NK-92 (cell line): ENCODE results near the gene HOXD4.

Source experiments
- DNase-seq: peaks from one replicate; lab custom pipeline; 2025; ENCODE audit not compliant: unreplicated experiment; lab: John Stamatoyannopoulos, UW

Gene HOXD4

DNA sequence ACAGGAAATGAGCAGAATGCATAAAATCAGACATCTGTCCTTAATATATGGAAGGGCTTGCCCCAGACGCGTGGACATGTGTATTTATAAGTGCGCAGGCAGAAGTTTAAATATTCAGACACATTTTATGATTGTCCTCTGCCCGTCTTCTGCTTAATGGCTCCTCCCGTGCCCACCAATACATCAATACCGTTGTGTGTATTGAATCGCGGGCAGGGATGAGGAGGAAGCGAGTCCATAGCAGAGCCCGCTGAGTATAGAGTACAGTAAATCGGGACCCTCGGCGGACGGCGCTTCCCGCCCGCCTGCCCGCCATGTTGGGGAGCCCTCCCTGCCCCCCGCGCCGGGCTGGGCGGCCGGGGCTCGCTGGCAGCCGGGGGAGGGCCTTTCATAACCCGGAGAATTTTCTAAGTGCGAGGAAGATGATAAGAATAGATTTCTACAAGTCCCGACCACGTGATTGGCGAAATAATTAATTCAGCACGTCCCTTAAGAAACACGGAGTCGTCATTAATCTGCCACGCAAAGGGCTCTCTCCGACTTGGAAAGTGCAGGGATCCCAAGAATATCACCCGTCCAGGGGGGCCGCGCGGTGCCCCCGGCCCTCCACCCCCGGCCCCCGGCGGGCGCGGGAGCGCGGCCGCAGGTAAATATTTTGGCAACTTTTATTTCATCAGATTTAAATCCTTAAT is 5.6 kb downstream of the HOXD4 start, which contains the start of gene HOXD3:
Gene HOXD3 (plus strand): TSS at position 501 of the 692 bp plus-strand sequence. CDS start 11,808 bp downstream, outside the sequence.
- no peak for DNase-seq

DNA sequence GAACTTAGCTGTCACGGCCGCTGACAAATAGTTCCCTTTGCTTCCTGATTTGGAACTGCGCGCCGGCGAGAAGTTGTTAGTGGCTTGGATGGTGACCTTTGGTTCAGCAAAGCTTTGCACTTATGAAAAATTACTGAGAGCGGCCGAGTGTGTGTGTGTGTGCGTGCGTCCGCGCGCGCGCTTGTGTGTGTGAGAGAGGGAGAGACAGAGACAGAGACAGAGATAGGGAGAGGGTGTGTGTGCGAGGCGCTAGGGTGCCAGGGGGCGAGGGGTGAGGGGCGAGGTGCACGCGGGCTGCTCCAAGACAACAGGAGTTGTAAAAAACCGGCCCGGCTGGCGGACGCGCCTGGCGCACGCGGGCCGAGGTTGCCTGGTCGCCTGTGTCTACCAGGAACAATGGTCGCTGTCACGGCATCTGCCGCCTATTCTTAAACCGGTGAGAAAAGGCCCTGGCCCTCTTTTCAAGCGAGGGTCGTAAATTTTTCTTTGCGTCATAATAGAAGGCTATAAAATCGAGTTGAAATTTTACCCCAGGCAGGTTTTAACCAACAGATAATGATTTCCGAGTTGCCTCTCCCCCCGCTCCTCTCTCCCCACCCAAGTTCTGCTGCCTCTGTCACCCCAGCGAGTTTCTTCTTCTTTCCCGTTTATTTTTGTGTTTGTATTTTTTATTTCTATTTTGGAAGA is 6.3 kb downstream of the HOXD4 start:
- DNase-seq = no peak

DNA sequence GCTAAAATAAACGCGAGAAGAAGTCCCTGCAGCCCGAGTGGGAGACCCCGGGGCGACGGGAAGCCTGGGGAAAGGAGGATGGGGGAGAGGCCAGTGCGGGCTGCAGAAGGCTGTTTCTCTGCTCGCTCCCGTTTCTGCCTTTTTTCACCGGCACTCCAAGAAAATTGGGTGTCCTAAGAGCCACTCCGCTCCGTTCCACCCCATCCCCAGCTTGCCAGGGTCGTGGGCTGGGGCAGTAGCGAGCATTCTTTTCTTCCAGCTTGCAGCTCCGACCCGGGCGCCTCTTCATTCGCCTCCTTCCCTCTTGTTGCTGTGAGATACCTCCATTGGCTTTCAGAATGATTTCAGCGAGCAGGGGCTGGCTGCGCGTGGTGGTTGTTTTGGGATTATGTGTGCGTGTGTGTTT is 6.8 kb downstream of the HOXD4 start:
- no peak for DNase-seq

DNA sequence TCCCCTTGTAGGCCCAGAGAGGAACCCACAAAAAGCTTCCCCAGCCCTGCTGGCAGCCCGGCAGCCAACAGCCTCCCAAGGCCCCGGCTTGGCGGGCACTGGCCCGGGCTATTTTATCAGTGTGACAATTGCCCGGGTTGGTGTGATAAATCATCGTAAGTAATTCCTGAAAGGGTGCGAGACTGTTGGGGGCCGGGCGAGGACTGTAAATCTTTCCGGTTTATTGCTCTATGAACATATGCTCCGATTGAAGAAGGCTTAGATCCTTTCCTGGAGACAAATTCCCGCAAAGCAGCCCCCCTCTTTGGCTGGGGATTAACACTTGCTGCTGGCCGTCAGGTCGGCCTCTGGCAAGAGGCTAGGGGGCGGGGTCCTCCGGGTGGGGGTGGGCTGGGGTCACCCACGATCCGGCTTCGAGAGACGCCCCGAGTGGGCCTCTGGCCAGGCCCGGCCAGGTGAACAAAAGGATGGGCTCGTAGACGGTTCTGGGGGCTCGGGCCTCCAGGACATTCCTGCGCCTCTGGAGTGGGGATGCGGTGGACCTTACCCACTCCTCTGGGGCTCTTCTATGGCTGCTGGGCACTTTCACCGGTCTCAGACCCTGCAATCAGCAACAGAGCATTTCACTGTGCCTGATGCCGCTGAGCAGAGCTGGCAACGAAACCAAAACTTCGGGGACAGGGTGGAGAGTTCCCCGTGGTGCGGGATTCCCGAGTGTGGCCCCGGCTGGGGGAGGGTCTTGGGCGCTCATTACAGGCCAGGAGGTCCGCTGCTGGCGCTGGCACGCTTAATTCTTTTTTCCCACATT is 7.7 kb downstream of the HOXD4 start:
- DNase-seq = no peak

DNA sequence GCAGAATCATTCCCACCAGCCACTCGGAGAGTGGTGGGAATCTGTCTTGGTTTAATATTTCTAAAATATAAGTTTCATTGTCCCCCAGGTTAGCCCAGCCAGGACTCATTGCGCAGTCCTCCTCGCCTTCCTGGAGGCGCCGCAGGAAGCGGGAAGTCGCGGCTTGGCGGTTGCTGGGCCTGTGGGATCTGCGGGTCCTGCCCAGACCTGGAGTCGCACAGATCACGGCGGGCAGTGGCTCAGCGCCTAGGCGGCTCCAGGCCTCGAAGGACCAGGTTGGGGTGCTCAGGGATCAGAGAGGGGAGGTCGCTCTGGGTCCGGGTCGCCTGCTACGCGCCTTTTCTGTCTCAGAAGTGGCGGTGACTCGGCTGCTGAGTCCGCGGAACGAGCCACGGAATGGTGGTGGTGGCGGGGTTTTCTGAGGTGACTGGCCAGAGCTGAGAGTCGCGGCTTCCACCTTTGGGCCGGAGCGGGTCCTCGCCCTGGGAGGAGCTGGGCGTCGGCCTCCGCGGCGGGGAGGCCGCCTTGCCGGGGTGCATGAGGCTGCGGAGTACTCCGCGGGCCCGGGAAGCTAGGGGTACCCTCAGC is 8.4 kb downstream of the HOXD4 start:
- no peak for DNase-seq

DNA sequence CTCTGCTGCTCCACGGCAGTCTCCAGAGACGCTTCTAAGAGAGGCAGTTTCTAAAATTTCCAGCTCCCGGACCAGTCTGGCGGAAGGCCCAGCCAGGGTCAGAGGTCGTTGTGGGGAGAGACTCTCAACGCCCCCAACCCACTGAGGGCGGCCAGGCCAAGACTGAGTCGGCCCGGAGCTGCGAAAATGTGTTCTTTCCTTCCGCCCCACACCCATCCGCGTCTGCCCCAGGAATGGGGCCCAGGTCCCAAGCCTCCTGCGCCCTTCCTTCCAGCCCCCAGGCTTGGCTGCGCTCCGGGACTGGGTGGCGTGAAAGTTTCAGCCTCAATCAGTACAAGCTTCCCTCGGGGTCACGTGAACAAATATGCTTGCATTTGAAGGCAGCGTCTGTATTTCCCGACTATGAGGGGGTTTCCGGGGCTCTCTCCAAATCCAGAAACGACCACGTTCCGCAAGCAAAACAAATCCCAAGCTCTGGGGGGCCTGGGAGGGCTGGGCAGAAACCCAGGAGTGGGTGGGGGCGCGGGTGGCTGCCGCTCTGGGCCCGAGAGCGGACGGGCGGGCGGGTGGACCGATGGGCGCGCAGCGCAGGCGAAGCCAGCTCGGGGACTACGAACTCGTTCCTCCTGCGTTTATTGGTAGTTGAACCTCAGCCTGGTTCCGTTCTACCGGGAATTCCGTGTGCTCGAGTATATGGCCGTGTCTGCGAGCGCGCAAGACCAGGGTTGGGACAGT is 9.1 kb downstream of the HOXD4 start:
- DNase-seq = no peak

DNA sequence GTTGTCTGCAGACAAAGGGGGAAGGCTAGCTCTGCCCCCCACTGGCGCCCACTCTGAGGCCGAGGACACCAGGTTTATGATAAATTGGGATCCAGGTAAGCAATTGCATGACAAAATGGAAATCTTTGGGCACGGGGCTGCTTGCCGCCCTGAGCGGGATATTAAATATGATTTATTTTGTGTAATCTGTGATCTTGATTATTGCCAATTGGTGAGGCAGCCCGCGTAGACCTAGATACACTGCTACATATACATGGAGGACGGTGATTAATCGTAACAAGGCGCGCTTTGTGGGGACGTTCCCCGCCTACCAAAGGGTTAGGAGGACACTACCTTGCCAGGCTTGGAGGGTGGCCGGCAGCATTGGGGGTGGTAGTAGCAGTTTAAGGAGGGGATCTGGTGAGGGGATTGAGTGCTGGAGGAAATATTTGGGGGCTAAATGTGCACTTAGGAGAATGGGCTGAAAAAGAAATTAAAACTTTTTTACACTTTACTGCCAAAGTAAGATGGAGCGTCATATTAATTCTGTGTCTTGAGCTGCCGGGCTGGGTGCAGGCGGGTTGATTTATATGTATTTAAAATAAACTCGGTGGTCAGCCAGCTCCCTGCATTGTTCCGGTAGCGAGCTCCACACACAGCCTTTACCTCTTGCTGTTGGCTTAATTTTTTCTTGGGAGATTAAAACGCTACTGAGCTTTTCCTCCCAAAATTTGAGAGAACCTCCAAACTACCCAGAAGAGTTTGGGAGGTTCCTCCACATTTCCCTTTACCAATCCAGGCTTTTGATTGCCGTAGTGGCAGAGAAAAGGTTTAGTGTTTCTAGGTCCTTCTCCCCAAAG is 9.9 kb downstream of the HOXD4 start:
- DNase-seq = no peak

DNA sequence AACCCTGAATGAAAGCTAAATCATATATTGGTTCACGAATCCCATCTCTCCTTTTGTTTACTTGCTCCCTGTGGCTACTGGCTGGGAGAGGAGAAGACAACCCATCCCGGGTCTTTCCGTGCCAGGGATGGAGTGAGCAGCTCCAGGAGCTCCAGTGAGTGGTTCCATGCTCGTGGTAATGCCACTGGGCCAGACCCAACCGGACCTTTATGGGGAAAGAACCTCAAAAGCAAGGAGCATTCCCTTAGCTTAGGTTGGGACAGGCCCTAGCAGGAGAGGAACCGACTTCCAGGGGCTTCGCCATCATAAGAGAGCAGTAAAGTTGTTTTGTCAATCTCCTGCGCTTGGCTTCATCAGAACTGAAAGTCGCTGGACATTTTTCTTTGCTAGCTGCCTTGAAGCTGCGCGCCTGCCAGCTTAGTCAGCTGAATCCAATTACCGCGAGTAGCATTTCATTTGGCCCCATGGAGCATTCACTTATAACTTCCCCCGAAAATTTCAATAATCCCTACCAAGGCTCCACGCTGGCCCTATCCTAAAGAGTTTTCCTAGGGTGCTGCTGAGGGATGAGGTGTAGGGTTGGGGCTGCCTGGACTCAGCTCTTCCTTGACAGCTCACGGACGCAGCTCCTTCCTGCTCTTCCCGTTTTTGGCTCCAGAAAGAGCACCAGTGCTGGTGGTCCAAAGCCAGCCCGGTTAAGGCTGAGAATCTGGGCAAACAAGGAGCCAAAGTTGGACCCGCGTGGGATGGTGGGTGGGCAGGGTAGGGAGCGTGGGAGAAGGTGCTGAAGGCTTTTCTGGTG is 10.7 kb downstream of the HOXD4 start:
- DNase-seq = no peak

DNA sequence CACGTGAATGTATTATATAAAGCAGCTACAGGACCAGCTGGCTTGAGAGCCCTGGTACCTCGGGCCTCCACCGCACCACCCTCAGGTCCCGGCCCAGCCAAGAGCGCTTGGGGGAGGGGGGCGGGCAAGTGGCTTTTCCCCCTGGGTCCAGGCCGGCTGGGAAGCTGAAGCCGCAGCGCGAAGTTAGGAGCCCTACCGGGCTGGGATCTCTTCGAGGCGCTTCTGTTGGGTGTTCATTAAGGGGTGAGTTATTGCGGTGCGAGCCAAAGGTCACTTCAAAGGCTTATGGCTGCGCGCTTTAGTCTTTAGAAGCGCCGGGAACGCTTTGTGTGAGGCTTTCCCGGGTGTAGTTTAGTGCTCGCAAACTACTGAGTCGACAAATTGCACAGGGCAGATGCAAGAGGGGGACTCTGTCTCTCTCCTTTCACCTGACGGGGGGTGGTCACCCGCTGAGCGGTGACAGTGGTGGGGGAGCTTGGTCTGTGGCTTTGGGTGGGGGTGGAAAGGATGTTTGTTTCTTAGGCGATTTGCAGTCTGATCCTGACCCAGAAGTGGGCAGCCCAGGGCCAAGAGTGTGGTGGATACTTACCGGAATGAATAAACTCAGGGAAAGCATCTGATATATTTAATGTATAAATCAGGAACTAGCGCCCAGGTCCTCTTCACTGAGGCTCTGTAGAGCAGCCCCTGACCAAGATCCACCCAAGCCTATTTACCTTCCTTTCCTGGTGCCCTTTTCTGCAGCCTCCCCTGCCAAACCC is 11.7 kb downstream of the HOXD4 start:
- no peak for DNase-seq

DNA sequence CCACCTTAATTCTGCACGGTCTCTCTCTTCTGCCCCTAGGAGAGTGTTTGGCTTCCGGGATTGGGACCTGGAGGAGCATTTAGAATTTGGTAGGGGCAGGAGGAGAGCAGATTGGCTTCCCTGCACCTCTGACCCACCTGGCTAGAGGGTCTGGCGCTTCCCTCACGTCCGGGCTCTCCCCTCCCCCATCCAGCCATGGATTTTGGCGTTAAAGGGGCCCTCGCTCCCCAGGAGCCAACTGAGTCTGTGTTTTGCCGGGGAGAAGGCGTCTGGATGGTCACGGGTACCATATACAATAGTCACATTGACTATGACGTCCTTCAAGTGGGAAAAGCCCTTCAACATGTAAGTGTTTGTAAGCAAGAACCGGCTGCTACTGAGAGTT is 12.3 kb downstream of the HOXD4 start:
- DNase-seq = no peak

DNA sequence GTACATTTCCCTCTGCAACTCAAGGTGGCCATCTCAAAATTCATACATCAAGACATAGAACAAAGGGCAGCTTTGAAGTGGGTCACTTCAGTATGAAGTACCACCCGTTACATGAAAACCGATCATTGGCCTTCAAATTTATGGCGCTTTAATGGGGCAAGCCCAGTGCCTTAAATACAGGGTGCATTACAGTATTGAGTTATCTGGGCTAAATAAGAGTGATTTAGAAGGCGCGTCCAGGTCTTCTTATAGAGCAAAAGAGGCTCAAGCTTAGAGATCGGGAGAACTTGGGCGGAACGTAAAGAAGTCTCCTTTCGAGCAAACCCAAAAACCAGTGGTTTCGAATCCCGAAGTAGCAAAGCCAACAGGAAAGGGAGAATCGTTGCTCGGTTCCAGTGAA is 12.9 kb downstream of the HOXD4 start:
- DNase-seq = no peak

DNA sequence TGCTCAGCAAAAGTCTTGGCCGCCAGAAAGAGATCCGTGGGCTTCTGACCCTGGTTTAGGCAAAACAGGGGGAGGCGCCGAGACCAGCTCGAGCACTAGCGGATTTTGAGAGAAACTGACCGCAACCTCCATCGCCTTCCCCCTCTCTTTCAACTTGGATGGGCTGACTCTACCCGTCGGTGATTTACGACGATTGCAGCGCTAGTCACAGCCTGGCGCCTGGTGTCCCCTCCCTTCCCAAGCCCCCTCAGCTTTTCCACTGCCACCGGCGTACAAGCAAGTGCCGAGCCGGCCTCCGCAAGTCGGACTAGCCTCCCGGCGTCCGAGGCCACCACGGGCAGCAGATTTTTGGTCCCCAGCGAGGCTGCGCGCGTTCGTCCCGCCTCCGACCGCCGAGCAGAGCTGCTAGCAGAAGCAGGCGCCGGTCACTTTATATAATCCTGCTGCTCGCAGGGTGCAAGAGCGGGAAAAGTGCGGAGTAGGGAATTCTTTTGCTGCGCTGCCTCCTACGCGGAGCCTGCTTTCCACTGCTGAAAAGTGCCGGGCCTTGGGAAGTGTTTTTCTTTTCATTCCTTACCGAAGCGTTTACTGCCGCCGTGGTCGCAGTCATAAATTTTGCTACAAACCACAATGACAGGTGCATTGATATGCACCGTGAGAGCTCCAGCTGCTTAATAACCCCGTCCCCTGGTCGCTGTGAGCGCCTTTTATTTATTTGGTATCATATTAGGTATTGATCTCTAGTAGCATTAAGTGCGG is 13.4 kb downstream of the HOXD4 start:
- no peak for DNase-seq

DNA sequence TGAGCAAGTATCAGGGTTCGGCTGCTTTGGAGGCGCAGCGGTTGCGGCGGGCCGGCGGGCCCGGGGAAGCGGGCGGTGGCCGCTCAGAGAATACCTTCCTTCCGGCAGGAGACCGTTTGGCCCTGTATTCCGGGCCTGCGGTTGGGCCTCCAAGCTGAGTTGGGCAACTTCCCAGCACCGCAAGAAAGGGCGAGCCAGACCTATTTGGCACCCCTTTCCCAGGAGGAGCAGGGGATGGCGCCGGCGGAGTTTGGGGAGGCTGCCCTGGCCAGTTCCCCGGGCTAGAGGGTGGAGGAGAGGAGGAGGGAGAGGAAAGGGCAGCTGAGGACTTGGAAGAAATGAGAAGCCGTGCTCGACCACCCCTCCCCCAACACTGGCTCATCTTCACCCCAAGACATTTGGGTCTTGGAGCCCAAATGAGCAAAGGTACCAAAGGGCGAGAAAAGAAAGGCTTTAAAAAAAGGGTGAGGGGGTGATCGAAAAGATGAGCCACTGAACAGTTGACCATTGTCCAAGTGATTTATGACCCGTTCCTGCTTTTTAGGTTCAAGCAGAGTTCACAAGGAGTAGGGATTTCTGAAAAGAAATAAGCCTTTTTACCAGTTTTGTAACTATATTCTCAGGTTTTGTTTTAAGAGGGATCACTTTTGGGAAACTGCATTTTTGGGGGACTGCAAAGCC is 14.2 kb downstream of the HOXD4 start:
- DNase-seq = no peak

DNA sequence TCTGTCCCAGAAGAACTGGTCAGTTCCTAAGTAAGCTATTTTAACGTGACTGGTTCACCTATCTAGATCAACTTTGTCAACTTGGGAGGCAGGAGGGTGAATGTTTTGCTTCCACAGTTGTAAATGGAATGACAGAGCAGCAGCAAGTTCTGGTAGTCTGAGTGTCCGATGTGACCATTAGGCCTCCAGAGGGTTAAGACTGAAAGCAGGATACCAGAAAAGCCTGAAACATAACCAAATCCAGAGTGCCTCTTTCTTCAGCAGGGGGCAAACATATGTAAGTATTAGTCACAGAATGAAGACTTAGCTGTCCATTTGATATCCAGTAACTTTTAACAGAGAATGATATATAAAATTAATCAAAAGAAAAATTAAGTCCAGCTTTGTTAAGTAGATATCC is 14.9 kb downstream of the HOXD4 start:
- no peak for DNase-seq

DNA sequence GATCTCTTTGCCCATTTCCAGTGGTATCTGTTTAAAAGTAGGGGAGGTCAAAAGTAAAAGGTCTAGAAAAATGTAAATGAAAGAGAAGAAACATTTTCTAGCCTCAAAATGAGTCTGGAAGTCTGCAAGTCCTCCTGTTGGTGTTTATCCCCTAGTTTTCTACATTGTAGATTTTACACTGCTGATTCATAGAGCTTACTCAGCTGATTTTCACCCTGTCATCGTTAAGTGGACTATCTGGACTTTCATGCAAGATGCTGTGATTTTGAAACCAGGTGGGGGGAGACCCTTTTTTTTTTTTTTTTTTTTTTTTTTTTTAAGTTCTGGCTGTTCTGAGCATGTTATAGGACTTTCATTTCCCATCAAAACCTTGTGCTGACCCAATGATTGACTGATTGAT is 16.0 kb downstream of the HOXD4 start:
- no peak for DNase-seq

DNA sequence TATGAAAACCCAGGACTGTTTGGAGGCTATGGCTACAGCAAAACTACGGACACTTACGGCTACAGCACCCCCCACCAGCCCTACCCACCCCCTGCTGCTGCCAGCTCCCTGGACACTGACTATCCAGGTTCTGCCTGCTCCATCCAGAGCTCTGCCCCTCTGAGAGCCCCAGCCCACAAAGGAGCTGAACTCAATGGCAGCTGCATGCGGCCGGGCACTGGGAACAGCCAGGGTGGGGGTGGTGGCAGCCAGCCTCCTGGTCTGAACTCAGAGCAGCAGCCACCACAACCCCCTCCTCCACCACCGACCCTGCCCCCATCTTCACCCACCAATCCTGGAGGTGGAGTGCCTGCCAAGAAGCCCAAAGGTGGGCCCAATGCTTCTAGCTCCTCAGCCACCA is 17.8 kb downstream of the HOXD4 start:
- no peak for DNase-seq

DNA sequence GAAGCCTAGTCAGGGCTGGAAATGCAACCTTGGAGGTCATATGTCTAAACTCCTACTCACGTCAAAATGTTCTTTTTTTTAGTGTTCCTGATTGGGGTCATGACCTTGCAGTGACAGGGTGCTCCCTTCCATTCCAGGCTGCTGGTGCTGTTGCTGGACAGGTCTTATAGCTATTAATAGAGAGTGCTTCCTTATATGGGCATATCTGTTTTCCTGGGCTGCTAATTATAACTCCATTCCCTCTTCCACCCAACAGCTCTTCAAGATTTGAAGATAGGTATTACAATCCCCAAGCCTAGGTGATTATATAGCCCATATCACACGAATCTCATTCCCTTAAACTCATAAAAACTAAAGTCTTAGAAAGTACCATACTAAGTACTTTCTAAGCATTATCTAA is 18.4 kb downstream of the HOXD4 start:
- no peak for DNase-seq
